Mucosa of gallbladder (tissue), 1 donor: ENCODE measurements around the gene GAL3ST3. TPM values are rescaled to one million over a fixed set of nuclear protein-coding genes. Genes with fewer than 3 reads are reported as not detected.
"Not testable (repeated sequence)": the region's sequence is repeated elsewhere in the genome, so short reads cannot be mapped to it uniquely, and the experiment has no call there.

Source experiments
- DNase-seq: peaks from one replicate; pipeline ENCODE4 v3.0.0-alpha.2; 2020; ENCODE audit warnings: low spot score
- total RNA-seq: library from RNA; stranded (reverse); gene quantifications from one replicate; pipeline ENCODE4 v1.2.1, GENCODE V29; 2021
- donor health status: DM: no; HTN: no; CAD: no.

The GAL3ST3 gene
- total RNA-seq, 1 donor from 2014 or later, result 0.78 TPM

DNA sequence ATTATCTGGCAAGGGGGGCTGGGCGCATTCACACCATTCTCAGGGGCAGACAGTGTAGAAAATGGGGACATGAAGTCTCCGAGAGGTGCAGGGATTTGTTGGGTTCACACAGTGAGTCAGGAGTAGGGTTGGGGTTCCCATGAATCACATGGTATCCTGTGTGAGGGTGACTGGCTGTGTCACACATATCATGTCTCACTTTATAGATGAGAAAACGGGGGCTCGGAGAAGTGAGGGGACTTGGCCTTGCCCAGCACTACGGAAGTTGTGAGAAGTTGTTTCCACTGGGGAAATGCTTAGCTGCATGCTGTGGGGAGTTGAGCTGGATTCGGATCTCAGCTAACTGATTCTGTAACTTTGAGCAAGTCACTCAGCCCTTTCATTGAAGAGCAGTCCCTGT, 4.2 kb downstream of the GAL3ST3 start:
- no peak for DNase-seq

DNA sequence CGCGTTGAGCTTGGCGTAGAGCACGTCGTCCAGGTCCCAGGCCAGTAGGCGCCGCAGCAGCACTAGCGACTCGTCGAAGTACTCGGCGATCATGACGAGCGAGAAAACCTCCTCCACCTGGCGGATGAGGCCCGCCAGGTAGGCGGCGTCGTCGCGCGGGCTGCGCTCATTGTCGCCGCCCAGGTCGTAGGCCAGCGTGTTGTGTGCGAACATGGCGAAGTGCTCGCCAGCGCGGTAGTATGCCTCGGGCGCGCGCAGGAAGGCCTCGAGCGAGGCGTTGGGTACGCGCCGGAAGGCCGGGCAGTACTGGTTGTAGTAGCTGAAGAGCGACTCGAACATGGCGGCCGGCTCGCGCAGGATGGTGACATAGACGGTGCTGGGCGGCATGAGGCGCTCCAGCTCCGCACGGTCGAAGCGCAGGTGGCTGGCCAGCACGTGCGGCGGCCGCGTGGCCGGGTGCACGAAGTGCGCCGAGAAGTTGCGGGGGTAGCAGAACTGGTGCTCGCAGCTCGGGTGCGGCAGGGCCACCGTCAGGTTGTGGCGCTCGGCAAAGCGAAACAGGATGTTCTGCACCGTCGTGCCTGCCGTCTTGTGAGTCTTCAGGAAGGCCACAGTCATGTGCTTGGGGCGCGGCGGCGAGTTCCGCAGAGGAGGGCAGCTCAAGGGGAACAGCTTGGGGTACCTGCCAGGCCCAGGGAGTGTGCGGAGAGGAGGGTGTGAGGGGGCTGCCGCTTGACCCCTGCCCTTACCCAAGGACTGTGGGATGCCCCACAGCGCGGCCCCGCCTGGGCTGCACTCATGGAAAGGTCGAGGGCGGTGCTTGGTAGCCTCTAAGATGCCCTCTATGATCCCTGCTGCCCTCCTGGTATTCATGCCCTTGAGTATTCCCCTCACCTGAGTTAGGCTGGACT, 5.7 kb downstream of the GAL3ST3 start:
- DNase-seq, result no peak

DNA sequence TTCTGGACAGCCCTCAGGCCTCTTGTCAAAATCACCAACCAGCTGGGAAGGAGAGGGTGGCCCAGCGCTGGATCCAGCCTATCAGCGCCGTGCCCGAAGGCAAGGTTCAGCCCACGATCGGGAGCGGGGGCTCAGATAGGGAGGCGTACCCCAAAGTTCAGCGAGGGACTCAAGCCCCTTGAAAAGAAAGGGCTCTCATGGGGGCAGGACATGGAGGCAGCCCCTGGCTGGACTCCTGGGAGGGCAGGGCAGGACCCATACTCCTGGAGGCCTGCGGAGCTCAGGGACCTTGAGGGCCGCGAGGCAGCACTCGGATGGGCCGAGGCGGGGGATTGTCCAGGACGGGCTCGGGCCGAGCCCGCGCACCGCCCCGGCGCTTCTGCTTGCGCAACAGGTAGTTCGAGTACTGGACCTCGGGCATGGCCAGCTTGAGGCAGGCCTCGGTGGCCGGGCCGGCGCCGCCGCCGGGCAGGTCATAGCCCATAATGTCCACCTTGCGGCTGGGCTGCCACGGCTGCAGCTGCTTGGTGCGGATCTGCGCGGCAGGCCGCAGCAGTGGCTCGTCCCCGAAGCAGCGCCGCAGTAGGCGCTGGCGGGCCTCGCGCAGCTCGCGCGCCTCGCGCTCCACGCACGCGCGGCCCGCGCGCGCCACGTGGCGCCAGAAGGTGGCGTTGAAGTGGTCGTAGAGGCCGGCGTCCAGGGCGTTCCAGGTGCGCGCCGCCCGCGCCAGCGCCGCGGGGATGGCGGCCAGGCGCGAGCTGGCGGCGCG, 6.5 kb downstream of the GAL3ST3 start:
- DNase-seq, result no peak

DNA sequence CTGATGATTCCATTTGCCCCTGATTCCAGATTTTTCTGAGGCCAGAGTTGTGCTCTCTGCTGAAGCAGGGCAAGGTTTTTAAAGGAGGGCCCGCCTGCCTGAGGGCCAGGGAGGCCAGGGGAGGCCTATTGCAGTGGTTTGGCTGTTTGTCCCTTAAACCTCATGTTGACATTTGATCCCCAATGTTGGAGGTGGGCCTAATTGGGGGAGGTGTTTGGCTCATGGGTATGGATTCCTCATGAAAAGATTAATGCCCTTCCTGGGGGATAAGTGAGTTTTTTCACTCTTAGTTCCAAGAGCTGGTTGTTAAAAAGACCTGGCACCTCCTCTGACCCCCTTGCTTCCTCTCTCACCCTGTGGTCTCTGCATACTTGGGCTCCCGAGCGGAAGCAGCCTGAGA, 9.2 kb downstream of the GAL3ST3 start:
- no peak for DNase-seq

DNA sequence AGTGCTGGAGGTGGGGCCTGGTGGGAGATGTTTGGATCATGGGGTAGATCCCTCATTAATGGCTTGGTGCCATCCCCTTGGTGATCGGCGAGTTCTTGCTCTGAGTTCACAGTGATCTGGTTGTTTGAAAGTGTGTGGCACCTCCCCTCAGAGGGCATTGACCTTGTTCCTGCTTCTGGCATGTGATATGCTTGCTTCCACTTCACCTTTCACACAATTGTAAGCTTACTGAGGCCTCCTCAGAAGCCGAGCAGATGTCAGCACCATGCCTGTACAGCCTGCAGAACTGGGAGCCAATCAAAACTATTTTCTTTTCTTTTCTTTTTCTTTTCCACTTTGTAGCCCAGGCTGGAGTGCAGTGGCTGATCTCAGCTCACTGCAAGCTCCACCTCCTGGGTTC, 11.6 kb downstream of the GAL3ST3 start:
- no peak for DNase-seq

DNA sequence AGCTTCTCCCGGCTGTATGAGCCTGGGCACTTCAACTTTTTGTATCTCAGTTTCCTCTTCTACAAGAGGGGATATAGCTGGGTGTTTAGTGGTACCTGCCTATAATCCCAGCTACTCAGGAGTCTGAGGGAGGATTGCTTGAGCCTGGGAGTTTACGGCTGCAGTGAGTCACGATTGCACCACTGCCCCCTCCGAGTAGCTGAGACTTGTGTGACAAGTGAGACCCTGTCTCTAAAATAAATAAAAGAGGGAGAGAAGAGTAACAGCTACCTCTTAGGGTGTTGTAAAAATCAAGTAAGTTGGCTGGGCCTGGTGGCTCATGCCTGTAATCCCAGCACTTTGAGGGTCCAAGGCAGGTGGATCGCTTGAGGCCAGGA, 12.6 kb downstream of the GAL3ST3 start:
- no peak for DNase-seq

DNA sequence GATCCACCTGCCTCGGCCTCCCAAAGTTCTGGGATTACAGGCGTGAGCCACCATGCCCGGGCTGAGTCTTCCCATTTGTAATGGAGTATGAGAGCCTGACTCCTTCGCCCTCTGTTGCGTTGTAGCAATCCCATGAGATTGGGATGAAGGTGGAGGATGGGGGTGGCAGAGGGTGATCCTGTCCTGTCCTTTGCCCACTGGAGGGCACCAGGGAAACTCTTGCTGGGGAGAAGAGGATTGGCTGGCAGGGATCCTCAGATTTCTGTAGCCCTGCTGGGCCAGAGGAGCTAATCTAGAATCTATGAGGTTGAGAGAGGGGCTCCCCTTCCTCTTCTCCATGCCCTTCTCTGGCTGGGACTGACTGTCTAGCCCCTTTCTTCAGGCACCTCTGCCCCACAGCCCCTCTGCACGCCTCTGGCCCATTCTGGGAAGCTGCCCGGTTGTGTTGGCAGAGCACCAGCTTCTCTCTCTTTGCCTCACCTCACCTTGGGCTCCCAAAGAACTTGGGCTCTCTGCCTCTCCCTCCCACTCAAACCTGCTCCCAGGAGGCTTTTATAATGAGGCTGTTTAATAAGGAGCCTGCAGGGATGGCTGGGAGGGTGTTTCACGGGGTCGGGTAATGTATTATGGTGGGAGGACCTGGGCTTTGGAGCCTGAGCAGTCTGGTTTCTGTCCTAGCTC, 13.2 kb downstream of the GAL3ST3 start:
- DNase-seq, result no peak

DNA sequence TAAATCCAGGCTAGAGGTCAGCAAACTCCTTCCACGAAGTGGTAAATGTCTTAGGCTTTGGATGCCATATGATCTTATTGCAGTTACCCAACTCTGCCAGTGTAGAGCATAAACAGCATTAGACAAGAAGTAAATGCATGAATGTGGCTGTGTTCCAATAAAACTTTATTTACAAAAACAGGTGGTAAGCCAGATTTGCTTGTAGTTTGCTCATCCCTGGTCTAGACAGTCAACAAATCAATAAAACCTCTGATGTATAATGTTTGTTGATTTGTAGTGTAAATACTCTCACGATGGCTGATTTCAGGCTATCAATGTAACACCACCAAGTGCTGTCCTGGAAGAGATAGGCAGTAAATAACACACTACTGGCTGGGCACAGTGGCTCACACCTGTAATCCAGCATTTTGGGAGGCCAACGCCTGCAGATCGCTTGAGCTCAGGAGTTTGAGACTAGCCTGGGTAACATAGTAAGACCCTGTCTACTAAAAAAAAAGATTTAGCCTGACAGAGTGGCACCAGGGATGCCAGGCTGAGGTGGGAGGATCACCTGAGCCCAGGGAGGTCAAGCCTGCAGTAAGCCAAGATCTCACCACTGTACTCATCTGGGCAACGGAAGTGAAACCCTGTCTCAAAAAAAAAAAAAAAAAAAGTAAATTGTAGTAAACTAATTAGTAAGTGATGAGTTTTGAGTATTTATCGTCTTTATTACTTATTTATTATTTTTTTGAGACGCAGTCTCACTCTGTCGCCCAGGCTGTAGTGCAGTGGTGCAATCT, 15.8 kb downstream of the GAL3ST3 start:
- DNase-seq, result no peak

DNA sequence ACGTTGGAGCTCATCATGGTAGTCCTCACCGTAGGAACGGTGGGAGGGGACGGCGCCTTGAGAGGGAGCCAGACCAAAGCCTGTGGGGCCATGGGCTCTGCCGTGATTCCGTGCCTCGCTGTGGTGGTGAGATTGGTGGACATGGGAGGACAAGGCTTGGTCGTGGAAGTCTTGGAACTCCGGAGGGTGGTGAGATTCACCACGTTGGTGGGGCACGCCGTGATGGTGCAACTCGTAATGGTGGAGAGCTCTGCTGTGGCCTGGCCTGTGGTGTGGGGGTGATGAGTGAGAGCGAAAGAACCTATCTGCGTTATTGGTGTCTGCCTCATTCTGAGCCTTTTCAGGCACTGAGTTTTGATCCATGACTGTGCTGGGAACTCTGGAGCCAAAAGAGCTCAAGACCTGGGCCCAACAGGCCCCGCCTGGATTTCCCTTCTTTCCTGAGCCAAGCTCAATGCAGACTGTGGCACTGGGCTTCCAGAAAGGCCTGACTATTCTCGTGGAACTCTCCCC, 22.9 kb downstream of the GAL3ST3 start, which contains the start of gene CATSPER1:
Gene CATSPER1 (minus strand): TSS at position 463 of the 513 bp plus-strand sequence. CDS start 100 bp downstream, at position 363.
- DNase-seq, result no peak

DNA sequence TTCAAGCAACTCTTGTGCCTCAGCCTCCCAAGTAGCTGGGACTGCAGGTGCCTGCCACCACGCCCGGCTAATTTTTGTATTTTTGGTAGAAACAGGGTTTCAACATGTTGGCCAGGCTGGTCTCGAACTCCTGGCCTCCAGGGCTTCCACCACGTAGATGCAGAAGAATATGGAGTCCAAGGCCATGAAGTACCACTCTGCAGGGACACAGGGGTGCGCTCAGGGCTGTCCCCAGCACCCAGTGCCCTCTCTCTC, 25.8 kb downstream of the GAL3ST3 start:
- not testable (repeated sequence) for DNase-seq

DNA sequence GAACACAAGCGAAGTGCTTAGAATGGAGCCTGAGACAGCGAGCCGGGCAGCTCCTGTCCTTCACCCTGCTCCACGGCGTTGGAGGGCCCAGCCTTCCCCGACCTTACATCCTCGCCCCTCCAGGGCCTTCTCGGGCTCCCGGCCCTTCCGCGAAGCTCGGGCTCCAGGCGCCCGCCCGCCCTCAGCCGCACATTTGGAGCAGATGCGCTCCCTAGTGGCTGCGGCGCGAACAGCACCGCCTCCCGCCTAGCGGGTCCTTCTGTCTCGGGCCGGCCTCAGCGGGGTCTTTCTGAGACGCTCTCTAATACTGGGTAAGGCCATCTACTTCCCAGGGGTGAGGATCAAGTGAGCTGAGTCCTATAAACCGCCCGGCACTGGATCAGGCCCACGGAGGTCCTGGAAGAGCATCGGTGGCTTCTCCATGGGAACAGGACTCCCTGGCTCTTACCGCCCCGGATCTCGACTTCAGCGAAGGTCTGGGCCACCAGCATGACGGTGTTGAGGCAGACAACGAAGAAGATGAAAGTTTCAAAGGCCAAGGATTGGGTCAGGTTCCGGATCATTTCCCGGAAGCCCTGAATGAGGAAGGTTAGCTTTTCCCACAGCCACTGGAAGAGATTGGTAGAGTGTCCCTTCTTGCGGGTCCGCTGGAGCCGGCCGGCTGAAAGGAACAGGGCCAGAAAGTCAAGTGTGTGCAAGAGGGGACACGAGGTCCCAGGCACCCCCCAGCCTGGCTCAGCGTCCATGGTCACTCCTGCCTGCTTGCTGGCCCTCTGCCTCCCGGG, 26.4 kb downstream of the GAL3ST3 start:
- DNase-seq, result peak; percentile 64

DNA sequence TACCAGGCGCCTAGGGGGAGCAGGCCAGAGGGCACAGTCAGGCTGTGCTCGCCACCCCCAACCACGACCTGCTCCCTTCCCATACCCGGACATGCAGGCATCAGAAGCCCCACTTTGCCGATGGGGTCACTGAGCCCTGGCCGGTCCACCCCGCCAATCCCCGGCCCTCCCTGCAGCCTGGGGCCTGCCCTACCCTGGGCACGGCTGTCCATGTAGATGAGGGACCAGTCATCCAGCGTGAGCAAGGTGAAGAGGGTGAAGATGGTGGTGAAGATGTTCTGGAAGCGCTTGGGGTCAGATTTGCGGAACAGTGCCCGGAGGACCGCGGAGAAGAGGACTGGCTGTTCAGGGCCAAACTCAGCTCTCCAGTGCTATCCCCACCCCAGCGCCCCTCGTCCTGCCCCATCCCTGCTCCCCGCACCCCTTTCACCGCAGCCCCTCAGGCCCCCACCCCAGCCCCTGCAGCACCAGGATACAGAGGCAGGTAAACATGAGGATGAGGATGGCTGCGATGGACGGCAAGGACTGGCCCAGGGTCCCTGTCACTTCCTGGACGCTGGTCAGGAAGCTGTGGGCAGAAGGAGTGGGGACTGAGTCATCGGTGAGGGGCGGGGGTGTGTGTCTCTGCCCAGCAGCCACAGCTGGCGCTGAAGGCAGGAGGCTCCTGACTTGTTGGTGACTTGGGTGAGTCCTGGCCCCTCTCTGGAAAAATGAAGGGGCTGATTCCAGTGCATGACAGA, 28.2 kb downstream of the GAL3ST3 start:
- peak; percentile 25 for DNase-seq

DNA sequence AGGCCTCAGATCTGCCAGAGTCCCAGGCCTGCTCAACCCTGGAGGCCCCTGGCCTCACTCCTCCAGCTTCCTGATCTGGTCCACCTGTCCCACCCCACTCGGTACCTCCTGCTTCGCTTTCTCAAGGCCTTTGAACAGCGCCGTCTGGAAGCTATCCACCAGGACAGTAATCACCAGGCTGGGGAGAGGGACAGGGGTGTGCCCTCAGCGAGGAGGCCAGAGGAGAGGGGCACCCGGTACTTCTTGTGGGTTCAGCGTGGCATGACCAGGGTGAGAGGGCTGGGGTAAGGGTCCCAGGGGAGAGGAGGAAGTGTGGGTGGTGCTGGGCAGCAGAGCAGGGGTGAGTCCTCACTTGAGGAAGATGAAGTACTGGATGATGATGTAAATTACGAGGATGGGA, 28.7 kb downstream of the GAL3ST3 start:
- DNase-seq, result no peak

DNA sequence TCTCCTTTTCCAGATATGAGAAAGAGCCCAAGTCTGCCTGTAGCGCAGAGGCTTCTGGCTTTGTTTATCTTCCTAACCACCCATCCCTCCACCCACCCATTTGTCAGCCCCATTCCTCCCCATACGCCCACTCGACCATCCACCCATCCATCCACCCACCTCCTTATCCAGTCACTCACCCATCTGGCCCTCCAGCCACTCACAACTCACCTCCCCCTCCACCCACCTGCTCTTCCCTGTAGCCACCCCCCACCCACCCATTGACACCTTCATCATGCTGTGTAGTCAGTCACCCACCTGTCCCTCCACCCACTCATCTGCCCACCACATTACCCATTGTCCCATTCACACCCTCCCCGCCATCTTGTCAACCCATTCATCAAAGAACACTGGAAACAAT, 31.6 kb downstream of the GAL3ST3 start:
- DNase-seq, result no peak

DNA sequence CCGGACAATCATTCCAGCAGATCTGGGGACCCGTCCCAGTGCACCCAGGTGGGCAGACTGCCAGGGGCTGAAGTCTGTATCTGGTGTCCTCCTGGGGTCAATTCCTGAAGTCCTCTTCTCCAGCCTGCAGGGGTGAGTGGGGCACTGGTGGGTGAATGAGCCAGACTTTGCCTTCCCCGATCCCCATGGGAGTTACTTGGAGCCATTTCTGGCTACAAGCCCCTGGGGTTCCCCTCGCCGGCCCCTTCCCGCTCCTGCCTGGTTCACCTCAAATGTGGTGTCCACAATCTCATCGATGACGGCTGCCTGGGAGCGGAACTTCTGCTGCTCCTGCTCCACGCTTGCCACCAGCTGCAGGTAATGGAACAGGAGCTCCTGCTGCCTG, 32.2 kb downstream of the GAL3ST3 start:
- DNase-seq, result no peak

DNA sequence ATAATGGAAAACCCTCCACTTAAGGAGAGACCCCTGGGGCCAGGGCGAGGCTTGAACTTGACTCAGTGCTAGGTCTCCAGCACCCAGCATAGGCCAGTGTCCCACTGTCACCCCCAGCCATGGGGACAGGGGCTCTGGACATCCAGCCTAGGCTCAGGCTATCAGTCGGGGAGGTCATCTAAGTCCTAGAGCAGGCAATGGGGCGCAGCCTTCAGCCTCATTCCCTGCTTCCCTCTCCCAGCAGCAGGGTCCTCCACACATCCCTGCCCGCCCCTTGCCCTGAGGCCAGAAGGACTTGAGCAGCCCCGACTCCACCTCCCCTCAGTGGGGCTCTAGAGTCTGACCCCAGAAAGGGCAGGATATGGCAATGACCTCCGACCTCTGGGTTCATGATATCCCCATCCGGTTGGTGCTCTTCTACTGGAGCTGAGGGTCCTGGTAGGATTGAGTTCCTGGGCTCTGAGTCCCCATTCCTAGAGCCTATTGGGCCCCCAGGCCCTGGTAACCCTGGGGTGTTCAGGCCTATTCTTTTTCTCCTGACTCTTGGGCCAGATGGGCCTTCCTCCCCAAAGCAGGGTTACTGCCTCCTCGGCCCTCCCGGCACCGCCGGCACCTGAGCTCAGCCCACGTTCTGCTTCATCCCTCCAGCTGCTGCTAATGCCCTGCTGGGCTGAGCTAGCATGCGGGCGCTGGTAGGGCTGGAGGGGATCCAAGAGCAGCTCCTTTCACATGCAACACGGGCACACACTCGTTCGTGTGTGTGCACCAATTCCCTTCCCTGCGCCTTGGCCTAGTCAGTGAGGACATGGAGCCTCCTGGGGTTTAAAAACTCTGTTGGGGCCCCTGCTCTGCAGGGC, 32.8 kb downstream of the GAL3ST3 start:
- no peak for DNase-seq

DNA sequence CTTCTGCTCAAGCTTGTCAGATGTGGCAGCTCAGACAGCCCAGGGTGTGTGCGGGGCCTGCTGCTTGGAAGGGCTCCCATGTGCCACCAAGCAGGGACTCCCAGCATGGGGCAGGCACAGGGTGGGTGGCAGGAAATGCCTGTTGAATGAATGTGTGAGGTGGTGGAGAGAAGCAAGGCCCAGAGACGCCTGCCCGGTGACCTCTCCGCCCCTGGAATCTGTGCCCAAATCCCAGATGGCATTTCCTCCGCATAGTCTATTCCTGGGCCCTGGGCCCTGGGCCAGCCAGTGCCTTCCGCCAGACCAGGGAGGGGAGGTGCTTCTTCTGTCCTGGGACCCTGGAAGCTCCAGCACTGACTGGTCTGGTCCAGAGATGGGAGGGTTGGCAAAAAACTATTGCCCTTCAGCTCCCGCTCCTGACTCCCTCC, 33.5 kb downstream of the GAL3ST3 start:
- no peak for DNase-seq

DNA sequence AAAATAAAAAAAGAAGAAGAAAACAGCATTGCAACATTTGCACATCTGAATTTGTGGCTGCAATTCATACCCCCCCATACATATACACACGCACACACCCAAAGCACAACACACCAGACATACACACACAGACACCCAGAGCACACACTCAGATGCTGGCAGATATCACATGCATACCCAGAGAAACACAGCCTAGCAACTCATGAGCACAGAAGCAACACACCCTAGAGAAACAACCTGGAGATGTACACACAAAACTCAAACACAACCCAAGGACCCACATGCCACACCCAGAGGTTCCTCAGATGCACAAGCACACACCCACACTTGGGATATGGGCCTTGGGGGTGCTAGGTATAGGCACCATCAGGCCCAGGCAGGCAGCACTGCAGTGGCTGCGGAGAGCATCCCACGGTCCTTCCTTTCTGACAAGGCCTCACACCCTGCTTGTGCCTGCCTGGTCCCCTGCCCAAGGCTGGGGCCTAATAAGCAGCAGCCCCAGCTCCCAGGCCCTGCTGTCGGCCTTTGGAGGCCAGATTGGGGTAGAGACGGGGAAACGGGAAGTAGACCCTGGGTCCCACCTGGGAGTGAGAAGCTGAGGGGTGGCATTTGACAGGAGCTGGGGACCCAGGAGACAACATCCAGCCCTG, 34.0 kb downstream of the GAL3ST3 start:
- no peak for DNase-seq

DNA sequence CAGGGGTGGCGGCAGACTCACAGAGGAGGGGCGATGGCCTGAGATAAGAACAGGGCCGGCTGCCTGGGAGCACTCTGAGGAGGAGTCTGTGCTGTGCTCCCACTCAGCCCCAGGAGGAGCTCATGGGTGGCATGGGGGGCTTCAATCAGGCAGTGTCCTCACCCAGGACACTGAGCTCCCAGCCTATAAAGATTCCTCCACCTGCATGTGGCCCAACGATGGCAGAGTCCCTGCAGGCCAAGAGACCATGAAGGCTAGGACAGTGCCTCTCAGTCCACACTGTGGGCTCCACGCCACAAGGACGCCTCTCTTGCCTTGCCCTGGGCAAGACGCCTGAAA, 35.2 kb downstream of the GAL3ST3 start:
- no peak for DNase-seq
